H1 (cell line): ENCODE results near the gene TLNRD1. TPM values are rescaled to one million over a fixed set of nuclear protein-coding genes. Genes with fewer than 3 reads are reported as not detected.

ENCODE experiments used
- CTCF ChIA-PET: fragments of 300-600 bp; sonication (Branson Sonifier 250); formaldehyde crosslinking; loops from one replicate; lab custom pipeline; 2021; ENCODE audit not compliant: partially characterized antibody; lab: Charles Lee
- POLR2A ChIA-PET: fragments of 300-600 bp; sonication (Branson Sonifier 250); formaldehyde crosslinking; loops from one replicate; lab custom pipeline; 2021; ENCODE audit warnings: inconsistent platforms; ENCODE audit not compliant: partially characterized antibody; lab: Charles Lee
- DNase-seq, 2 experiments: peaks; one replicate each; pipeline versions ENCODE4 v3.0.0 to v3.0.0-alpha.2; 2010 to 2022; ENCODE audit warnings: low spot score in 2 of 2, low read depth in 1 of 2, mixed read lengths in 1 of 2
- FAIRE-seq: peaks from 2 replicates; lab custom pipeline; 2011; peaks lifted over from hg19 to GRCh38; lab: Jason Lieb, UNC
- H2AFZ ChIP-seq: 2 replicates; pipeline ENCODE4 v1.8.1; 2012; ENCODE audit warnings: low read length, inconsistent platforms
- H2AK5ac ChIP-seq: 2 replicates; pipeline ENCODE4 v1.6.1; 2013; ENCODE audit warnings: low read depth, low read length
- H2BK120ac ChIP-seq: replicated peaks from 2 replicates; pipeline ENCODE3; 2013; ENCODE audit warnings: low read depth, low read length, inconsistent platforms
- H2BK12ac ChIP-seq: 2 replicates; pipeline ENCODE4 v1.6.1; 2013; ENCODE audit warnings: low read depth, low read length
- H2BK15ac ChIP-seq: 2 replicates; pipeline ENCODE4 v1.6.1; 2013; ENCODE audit warnings: low read length
- H2BK20ac ChIP-seq: 2 replicates; pipeline ENCODE4 v1.6.1; 2013; ENCODE audit warnings: low read length
- H2BK5ac ChIP-seq: 2 replicates; pipeline ENCODE4 v1.6.1; 2013; ENCODE audit warnings: low read depth, low read length
- H3K14ac ChIP-seq: 2 replicates; pipeline ENCODE4 v1.6.1; 2013; ENCODE audit warnings: inconsistent platforms; ENCODE audit not compliant: insufficient read length
- H3K18ac ChIP-seq: 2 replicates; pipeline ENCODE4 v1.6.1; 2013; ENCODE audit warnings: low read length; ENCODE audit errors: extremely low read depth
- H3K23ac ChIP-seq: 2 replicates; pipeline ENCODE4 v1.6.1; 2013; ENCODE audit warnings: inconsistent platforms; ENCODE audit not compliant: insufficient read length
- H3K23me2 ChIP-seq: 2 replicates; pipeline ENCODE4 v1.6.1; 2013; ENCODE audit warnings: low read depth, low read length
- H3K27ac ChIP-seq: 2 replicates; pipeline ENCODE4 v1.6.1; 2011; ENCODE audit warnings: low read depth, low read length, inconsistent platforms
- H3K27me3 ChIP-seq, 4 experiments: replicated peaks in 1 of 4; 1 replicate in 1 of 4; 2 replicates in 3 of 4; pipeline versions ENCODE4 v1.6.1 to v1.8.1; 2011 to 2013; ENCODE audit warnings: low read length in 3 of 4, mild to moderate bottlenecking in 3 of 4, inconsistent platforms in 2 of 4, mixed read lengths in 2 of 4, moderate library complexity in 1 of 4; ENCODE audit not compliant: control insufficient read depth in 3 of 4, insufficient read depth in 3 of 4; ENCODE audit errors: extremely low read depth in 1 of 4
- H3K36me3 ChIP-seq, 4 experiments: 2 replicates each; pipeline versions ENCODE4 v1.6.1 to v1.8.1; 2011 to 2013; ENCODE audit warnings: mild to moderate bottlenecking in 4 of 4, low read length in 3 of 4, moderate library complexity in 2 of 4, control low read depth in 1 of 4, inconsistent platforms in 1 of 4; ENCODE audit not compliant: insufficient read depth in 4 of 4, control insufficient read depth in 2 of 4
- H3K4ac ChIP-seq: replicated peaks from 2 replicates; pipeline ENCODE3; 2013; ENCODE audit warnings: low read length, low read depth, mixed read lengths, inconsistent platforms; ENCODE audit not compliant: insufficient read length
- H3K4me1 ChIP-seq, 4 experiments: replicated peaks in 1 of 4; 1 replicate in 1 of 4; 2 replicates in 3 of 4; pipeline versions ENCODE4 v1.6.1 to v1.8.1; 2011 to 2013; ENCODE audit warnings: low read length in 3 of 4, inconsistent platforms in 2 of 4, mixed read lengths in 1 of 4; ENCODE audit not compliant: insufficient read depth in 4 of 4, control insufficient read depth in 3 of 4
- H3K4me2 ChIP-seq, 2 experiments: 2 replicates each; pipeline versions ENCODE4 v1.6.1 to v1.8.1; 2011 to 2013; ENCODE audit warnings: low read depth in 2 of 2, low read length in 2 of 2, control low read depth in 1 of 2, inconsistent platforms in 1 of 2, mild to moderate bottlenecking in 1 of 2; ENCODE audit not compliant: insufficient read depth in 1 of 2
- H3K4me3 ChIP-seq, 4 experiments: fragments of 200-600, 300-600 bp in 1 of 4; sonication (generic), shearing (Covaris generic), sonication (Bioruptor Twin) in 1 of 4; 2 replicates each; pipeline versions ENCODE4 v1.5.1 to v1.8.1; 2011 to 2016; ENCODE audit warnings: low read length in 4 of 4, low read depth in 3 of 4, control low read depth in 2 of 4, inconsistent platforms in 2 of 4, mild to moderate bottlenecking in 2 of 4, mixed read lengths in 1 of 4, moderate library complexity in 1 of 4; ENCODE audit not compliant: insufficient read depth in 2 of 4; ENCODE audit errors: extremely low read depth in 1 of 4
- H3K56ac ChIP-seq: replicated peaks from 2 replicates; pipeline ENCODE3; 2013; ENCODE audit warnings: low read depth, mild to moderate bottlenecking, mixed read lengths, low read length, inconsistent platforms; ENCODE audit not compliant: insufficient read length
- H3K79me1 ChIP-seq: 2 replicates; pipeline ENCODE4 v1.6.1; 2013; ENCODE audit warnings: low read depth, low read length, control low read depth
- H3K79me2 ChIP-seq, 2 experiments: 2 replicates each; pipeline versions ENCODE4 v1.6.1 to v1.8.1; 2012 to 2013; ENCODE audit warnings: low read length in 2 of 2, mild to moderate bottlenecking in 2 of 2, inconsistent platforms in 1 of 2; ENCODE audit not compliant: insufficient read depth in 2 of 2, control insufficient read depth in 1 of 2
- H3K9ac ChIP-seq, 4 experiments: replicated peaks in 1 of 4; 1 replicate in 1 of 4; 2 replicates in 3 of 4; pipeline versions ENCODE4 v1.6.1 to v1.8.1; 2011 to 2013; ENCODE audit warnings: low read depth in 3 of 4, low read length in 3 of 4, control low read depth in 2 of 4, mild to moderate bottlenecking in 2 of 4, moderate library complexity in 2 of 4, inconsistent platforms in 1 of 4; ENCODE audit errors: extremely low read depth in 1 of 4
- H3K9me3 ChIP-seq, 2 experiments: 2 replicates each; pipeline versions ENCODE4 v1.6.1 to v1.8.1; 2012 to 2013; ENCODE audit warnings: mild to moderate bottlenecking in 2 of 2, moderate library complexity in 2 of 2, control low read depth in 1 of 2, inconsistent platforms in 1 of 2, low read depth in 1 of 2, low read length in 1 of 2, mixed read lengths in 1 of 2; ENCODE audit not compliant: insufficient read depth in 2 of 2
- H4K20me1 ChIP-seq, 2 experiments: replicated peaks in 1 of 2; 2 replicates each; pipeline versions ENCODE3 to v1.8.1; 2011 to 2013; ENCODE audit warnings: inconsistent platforms in 2 of 2, low read length in 2 of 2, mild to moderate bottlenecking in 1 of 2; ENCODE audit not compliant: insufficient read depth in 2 of 2, control insufficient read depth in 1 of 2
- H4K5ac ChIP-seq: 2 replicates; pipeline ENCODE4 v1.6.1; 2013; ENCODE audit warnings: low read length, low read depth, mixed read lengths, inconsistent platforms; ENCODE audit not compliant: insufficient read length
- H4K8ac ChIP-seq: 2 replicates; pipeline ENCODE4 v1.8.0; 2013; ENCODE audit warnings: mild to moderate bottlenecking, moderate library complexity, low read length, inconsistent platforms; ENCODE audit not compliant: insufficient read depth; ENCODE audit errors: extremely low read depth
- H4K91ac ChIP-seq: replicated peaks from 2 replicates; pipeline ENCODE3; 2013; ENCODE audit warnings: low read length, mixed read lengths, inconsistent platforms; ENCODE audit not compliant: insufficient read length
- CTBP2 ChIP-seq: IDR thresholded peaks from 2 replicates; pipeline ENCODE4 v1.7.0; 2011; ENCODE audit warnings: borderline replicate concordance, mild to moderate bottlenecking, moderate library complexity, mixed read lengths, low read length; ENCODE audit not compliant: insufficient read depth, insufficient read length
- E2F6 ChIP-seq: IDR thresholded peaks from 2 replicates; pipeline ENCODE4 v1.6.1; 2012; ENCODE audit warnings: inconsistent platforms
- HDAC6 ChIP-seq: IDR thresholded peaks from one replicate; pipeline ENCODE4 v1.7.1; 2012; ENCODE audit warnings: low read depth, mild to moderate bottlenecking, inconsistent platforms, low read length, moderate library complexity
- JUND ChIP-seq: IDR thresholded peaks from 2 replicates; pipeline ENCODE4 v1.6.1; 2011; ENCODE audit warnings: mild to moderate bottlenecking, improper control_type of control experiment, low read length
- MAFK ChIP-seq: IDR thresholded peaks from 2 replicates; pipeline ENCODE4 v1.6.1; 2012; ENCODE audit warnings: low read depth, mild to moderate bottlenecking, improper control_type of control experiment, low read length
- MAX ChIP-seq: IDR thresholded peaks from 2 replicates; pipeline ENCODE4 v1.6.1; 2012; ENCODE audit warnings: inconsistent platforms
- NRF1 ChIP-seq: IDR thresholded peaks from 2 replicates; pipeline ENCODE4 v1.6.1; 2011; ENCODE audit warnings: mild to moderate bottlenecking, low read depth, low read length, improper control_type of control experiment
- PHF8 ChIP-seq: fragments of 200-600 bp; sonication (generic); conservative IDR thresholded peaks from 2 replicates; pipeline ENCODE4 v1.7.1; 2012; ENCODE audit warnings: low read depth, mild to moderate bottlenecking, inconsistent platforms, low read length, moderate library complexity
- POLR2AphosphoS5 ChIP-seq: IDR thresholded peaks from 2 replicates; pipeline ENCODE4 v1.6.1; 2011; ENCODE audit warnings: low read depth, low read length
- RXRA ChIP-seq: IDR thresholded peaks from 2 replicates; pipeline ENCODE4 v1.6.1; 2011; ENCODE audit warnings: low read depth, mild to moderate bottlenecking, low read length, moderate library complexity; ENCODE audit not compliant: insufficient read depth
- SIN3A ChIP-seq, 2 experiments: IDR thresholded peaks in 1 of 2; conservative IDR thresholded peaks in 1 of 2; 2 replicates each; pipeline ENCODE4 v1.6.1; 2011 to 2012; ENCODE audit warnings: low read length in 2 of 2, improper control_type of control experiment in 1 of 2, low read depth in 1 of 2, mild to moderate bottlenecking in 1 of 2
- SP1 ChIP-seq: IDR thresholded peaks from 2 replicates; pipeline ENCODE4 v1.6.1; 2011; ENCODE audit warnings: low read depth, low read length
- SP2 ChIP-seq: IDR thresholded peaks from 2 replicates; pipeline ENCODE4 v1.6.1; 2012; ENCODE audit warnings: mild to moderate bottlenecking, low read length, inconsistent platforms
- WGBS, 2 experiments: shearing (Covaris generic) in 1 of 2; methylation state at CpG; one replicate each; pipeline versions ENCODE4 v1.1.6 to v1.1.7; 2013 to 2015; ENCODE audit warnings: low lambda C conversion rate in 2 of 2, mixed read lengths in 2 of 2, inconsistent platforms in 1 of 2, low coverage in 1 of 2, missing lambda C conversion rate in 1 of 2; ENCODE audit not compliant: insufficient replicate concordance in 2 of 2, insufficient coverage in 1 of 2, insufficient read length in 1 of 2; ENCODE audit errors: extremely low coverage in 1 of 2, missing lambda C conversion rate in 1 of 2; 5-methylcytosine and 5-hydroxymethylcytosine counted together
- polyA plus RNA-seq, 7 experiments: library from polyadenylated mRNA; depleted of rRNA in 3 of 7; stranded (reverse) in 5 of 7; unstranded in 2 of 7; fragments of >200 nt in 5 of 7; fragments of 200-250 nt in 2 of 7; gene quantifications; 1 replicate in 5 of 7; 2 replicates in 1 of 7; 4 replicates in 1 of 7; pipeline versions ENCODE4 v1.2.1 to v1.2.3, GENCODE V29; 2011 to 2013; ENCODE audit warnings: missing spikeins in 2 of 7, mixed read lengths in 2 of 7
- total RNA-seq: library from RNA; stranded (reverse); fragmentation: NEBNext Ultra II Directional; extraction: Animal tissue kit (Norgen Biotek cat#: 25700); gene quantifications from 2 replicates; pipeline ENCODE4 v1.2.1, GENCODE V29; 2021

TLNRD1 gene
- total and polyA plus RNA-seq, 2 of the 8 experiments (the other 6 are each of a cell fraction or from before 2014, with no cell fraction given): 12.2 to 20.5 TPM

- ChIA-PET CTCF (interaction anchor here (0.8 to 1.4 kb wide), 4 partner anchors 8 to 207 kb away, joined by 3 to 4 read pairs (median 3); no protein-coding TSS in a partner anchor), POLR2A (interaction anchor here (1.0 kb wide), 1 partner anchor 148 kb away, joined by 3 read pairs; no protein-coding TSS in a partner anchor)
- no peak overlapping the region for H2BK5ac ChIP-seq
- H2BK120ac ChIP-seq: no peak overlapping the region
- H3K79me1 ChIP-seq: peaks cover 7% of the 10 kb centered on the region
- no peak overlapping the region for H2BK12ac ChIP-seq
- no peak overlapping the region for H2BK20ac ChIP-seq
- H3K36me3 ChIP-seq: peaks cover 0 to 28% (median 10%) of the 10 kb centered on the region in 4 experiments; a peak in 6 of 8 replicates
- no peaks in the 10 kb centered on the region for H3K9me3 ChIP-seq
- DNase-seq: no peak
- no peaks in the 10 kb centered on the region for H3K23me2 ChIP-seq
- no peak overlapping the region for H4K91ac ChIP-seq
- no peak overlapping the region for H2AK5ac ChIP-seq
- H3K4me2 ChIP-seq: no peak overlapping the region
- WGBS, 2 experiments: 85% methylated on average over 4 of the region's 5 CpGs; no CpG with 5 or more reads in 1 of the 2 experiments
- no peak overlapping the region for H3K4ac ChIP-seq
- H3K4me3 ChIP-seq: no peak overlapping the region
- no peak overlapping the region for H4K8ac ChIP-seq
- H2AFZ ChIP-seq: no peak overlapping the region
- peaks cover 0 to 6% (median 0%) of the 10 kb centered on the region in 4 experiments; a peak in 2 of 7 replicates for H3K4me1 ChIP-seq
- peaks cover 13 to 52% of the 10 kb centered on the region in 2 experiments for H3K79me2 ChIP-seq
- H3K27ac ChIP-seq: no peak overlapping the region
- no peak overlapping the region for H3K23ac ChIP-seq
- no peak for FAIRE-seq
- no peak overlapping the region for H3K9ac ChIP-seq
- peaks cover 6 to 12% of the 10 kb centered on the region in 2 experiments for H4K20me1 ChIP-seq
- H3K27me3 ChIP-seq: no peaks in the 10 kb centered on the region
- no peak overlapping the region for H2BK15ac ChIP-seq
- H3K14ac ChIP-seq: no peak overlapping the region
- H3K18ac ChIP-seq: no peak overlapping the region
- no peak overlapping the region for H3K56ac ChIP-seq
- H4K5ac ChIP-seq: no peak overlapping the region
- no peak for TF ChIP-seq NRF1
- TF ChIP-seq JUND: no peak
- TF ChIP-seq MAX: no peak
- TF ChIP-seq RXRA: no peak
- TF ChIP-seq SIN3A (conservative IDR thresholded peaks at IDR 0.05 in 1 of 2, IDR thresholded peaks at IDR 0.05 in 1 of 2; ENCODE audit: low read depth in 1 of 2, low read length in 2 of 2): no peak
- no peak for TF ChIP-seq SP1
- no peak for TF ChIP-seq HDAC6
- no peak for TF ChIP-seq E2F6
- TF ChIP-seq PHF8: no peak
- TF ChIP-seq POLR2AphosphoS5: no peak
- TF ChIP-seq SP2: no peak
- TF ChIP-seq MAFK: no peak
- TF ChIP-seq CTBP2: no peak
Measured at GRCh38 chr15:80982839-80983238, 17.9 kb upstream of the TLNRD1 start.
